Measurements from ENCODE around the gene PANK2.

- TF ChIP-seq POLR2A (IDR thresholded peaks at IDR 0.05): no peak
- TF ChIP-seq, protein P1, sequence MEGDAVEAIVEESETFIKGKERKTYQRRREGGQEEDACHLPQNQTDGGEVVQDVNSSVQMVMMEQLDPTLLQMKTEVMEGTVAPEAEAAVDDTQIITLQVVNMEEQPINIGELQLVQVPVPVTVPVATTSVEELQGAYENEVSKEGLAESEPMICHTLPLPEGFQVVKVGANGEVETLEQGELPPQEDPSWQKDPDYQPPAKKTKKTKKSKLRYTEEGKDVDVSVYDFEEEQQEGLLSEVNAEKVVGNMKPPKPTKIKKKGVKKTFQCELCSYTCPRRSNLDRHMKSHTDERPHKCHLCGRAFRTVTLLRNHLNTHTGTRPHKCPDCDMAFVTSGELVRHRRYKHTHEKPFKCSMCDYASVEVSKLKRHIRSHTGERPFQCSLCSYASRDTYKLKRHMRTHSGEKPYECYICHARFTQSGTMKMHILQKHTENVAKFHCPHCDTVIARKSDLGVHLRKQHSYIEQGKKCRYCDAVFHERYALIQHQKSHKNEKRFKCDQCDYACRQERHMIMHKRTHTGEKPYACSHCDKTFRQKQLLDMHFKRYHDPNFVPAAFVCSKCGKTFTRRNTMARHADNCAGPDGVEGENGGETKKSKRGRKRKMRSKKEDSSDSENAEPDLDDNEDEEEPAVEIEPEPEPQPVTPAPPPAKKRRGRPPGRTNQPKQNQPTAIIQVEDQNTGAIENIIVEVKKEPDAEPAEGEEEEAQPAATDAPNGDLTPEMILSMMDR (IDR thresholded peaks at IDR 0.05): no peak
Measured at GRCh38 chr20:3848565-3848964, 40.6 kb upstream of the PANK2 start.

Measured in tibial nerve (tissue), 3 donors.